SK-N-SH (cell line): Measurements from ENCODE around the gene BLOC1S3. TPM values are rescaled to one million over a fixed set of nuclear protein-coding genes. Genes with fewer than 3 reads are reported as not detected.
A peak's percentile ranks its signal among the peaks of the same experiment; 100 is the strongest.

Experiments
- CTCF ChIA-PET: fragments of 300-600, 350-600 bp; formaldehyde crosslinking; extraction: SDS; loops from one replicate; lab custom pipeline; 2021; lab: Yijun Ruan, JAX
- POLR2A ChIA-PET: fragments of 350-600 bp; sonication (Branson Sonifier 250); formaldehyde crosslinking; extraction: SDS; loops from one replicate; lab custom pipeline; 2020; ENCODE audit warnings: antibody characterized with exemption, inconsistent platforms; lab: Yijun Ruan, JAX
- DNase-seq: peaks from one replicate; pipeline ENCODE4 v3.0.0; 2012
- H2AFZ ChIP-seq: fragments of 200-600 bp; sonication (generic); 2 replicates; pipeline ENCODE4 v1.8.1; 2016; ENCODE audit warnings: antibody characterized with exemption, mild to moderate bottlenecking, low read depth
- H3F3A ChIP-seq: fragments of 200-600 bp; sonication (generic); replicated peaks from 2 replicates; pipeline ENCODE3; 2016; ENCODE audit warnings: antibody characterized with exemption, mild to moderate bottlenecking; ENCODE audit not compliant: insufficient read depth
- H3K27ac ChIP-seq, 2 experiments: fragments of 200-500 bp in 1 of 2; fragments of 200-600 bp in 1 of 2; sonication (Bioruptor generic) in 1 of 2; sonication (generic), shearing (Covaris generic) in 1 of 2; 2 replicates each; pipeline versions ENCODE4 v1.5.1 to v1.6.1; 2014 to 2016; ENCODE audit warnings: low read depth in 2 of 2, inconsistent platforms in 1 of 2, low read length in 1 of 2, mild to moderate bottlenecking in 1 of 2, mixed read lengths in 1 of 2
- H3K27me3 ChIP-seq: fragments of 200-600 bp; sonication (generic), shearing (Covaris generic); 2 replicates; pipeline ENCODE4 v1.6.1; 2016; ENCODE audit warnings: mixed run types; ENCODE audit not compliant: insufficient read depth
- H3K36me3 ChIP-seq, 2 experiments: fragments of 200-500 bp in 1 of 2; fragments of 200-600 bp in 1 of 2; sonication (Bioruptor generic) in 1 of 2; sonication (generic) in 1 of 2; replicated peaks in 1 of 2; 2 replicates each; pipeline versions ENCODE3 to v1.5.1; 2014 to 2016; ENCODE audit warnings: low read length in 1 of 2, mild to moderate bottlenecking in 1 of 2; ENCODE audit not compliant: insufficient read depth in 2 of 2, control insufficient read depth in 1 of 2
- H3K4me1 ChIP-seq, 2 experiments: fragments of 200-500 bp in 1 of 2; fragments of 200-600 bp in 1 of 2; sonication (Bioruptor generic) in 1 of 2; sonication (generic), shearing (Covaris generic) in 1 of 2; 2 replicates each; pipeline versions ENCODE4 v1.5.1 to v1.6.1; 2014 to 2016; ENCODE audit warnings: low read depth in 1 of 2, low read length in 1 of 2, mixed run types in 1 of 2; ENCODE audit not compliant: insufficient read depth in 2 of 2, control insufficient read depth in 1 of 2
- H3K4me2 ChIP-seq: fragments of 200-600 bp; sonication (generic), shearing (Covaris generic); 2 replicates; pipeline ENCODE4 v1.6.1; 2017; ENCODE audit warnings: mixed run types
- H3K4me3 ChIP-seq, 2 experiments: fragments of 200-500 bp in 1 of 2; fragments of 200-600 bp in 1 of 2; sonication (Bioruptor generic) in 1 of 2; sonication (generic), shearing (Covaris generic) in 1 of 2; 2 replicates each; pipeline versions ENCODE4 v1.5.1 to v1.8.1; 2014 to 2016; ENCODE audit warnings: low read depth in 2 of 2, inconsistent platforms in 1 of 2, low read length in 1 of 2, mild to moderate bottlenecking in 1 of 2, mixed read lengths in 1 of 2, moderate library complexity in 1 of 2
- H3K79me2 ChIP-seq: fragments of 200-600 bp; sonication (generic); 2 replicates; pipeline ENCODE4 v1.8.1; 2017; ENCODE audit warnings: mild to moderate bottlenecking; ENCODE audit not compliant: insufficient read depth
- H3K9ac ChIP-seq: fragments of 200-600 bp; sonication (generic); 2 replicates; pipeline ENCODE4 v1.6.1; 2017; ENCODE audit warnings: mixed run types
- H3K9me2 ChIP-seq: fragments of 200-600 bp; sonication (generic); 2 replicates; pipeline ENCODE4 v1.6.1; 2017; ENCODE audit warnings: mixed run types
- H3K9me3 ChIP-seq: fragments of 200-600 bp; sonication (generic); 2 replicates; pipeline ENCODE4 v1.6.1; 2017; ENCODE audit warnings: mixed run types, mild to moderate bottlenecking, moderate library complexity
- H4K20me1 ChIP-seq: fragments of 200-600 bp; sonication (generic); 2 replicates; pipeline ENCODE4 v1.6.1; 2017; ENCODE audit warnings: mild to moderate bottlenecking, mixed run types; ENCODE audit not compliant: insufficient read depth
- ELF1 ChIP-seq: IDR thresholded peaks from 2 replicates; pipeline ENCODE4 v1.4.0; 2012
- EP300 ChIP-seq, 2 experiments: IDR thresholded peaks; 2 replicates each; pipeline versions ENCODE4 v1.4.0 to v1.6.1; 2012; ENCODE audit warnings: borderline replicate concordance in 1 of 2, low read depth in 1 of 2, low read length in 1 of 2
- EZH2phosphoT487 ChIP-seq: fragments of 200-600 bp; sonication (generic); IDR thresholded peaks from 2 replicates; pipeline ENCODE4 v1.6.1; 2017; ENCODE audit warnings: low read depth, mixed run types, mild to moderate bottlenecking, antibody characterized with exemption, moderate library complexity, borderline replicate concordance
- FOXJ3 ChIP-seq: sonication (generic); formaldehyde crosslinking; IDR thresholded peaks from 2 replicates; pipeline ENCODE4 v1.5.1; 2020; ENCODE audit warnings: mild to moderate bottlenecking, missing genetic modification reagents
- GATA2 ChIP-seq: sonication (generic); formaldehyde crosslinking; IDR thresholded peaks from 2 replicates; pipeline ENCODE4 v1.5.0; 2020; ENCODE audit warnings: mild to moderate bottlenecking, missing genetic modification reagents
- JUND ChIP-seq: IDR thresholded peaks from 2 replicates; pipeline ENCODE4 v1.4.0; 2012
- MEF2A ChIP-seq: IDR thresholded peaks from 2 replicates; pipeline ENCODE4 v1.4.0; 2012; ENCODE audit warnings: low read depth, borderline replicate concordance
- MXI1 ChIP-seq: IDR thresholded peaks from 2 replicates; pipeline ENCODE4 v1.6.1; 2012; ENCODE audit warnings: mild to moderate bottlenecking, low read depth, low read length, improper control_type of control experiment
- NFIC ChIP-seq: IDR thresholded peaks from 2 replicates; pipeline ENCODE4 v1.4.0; 2012; ENCODE audit warnings: borderline replicate concordance
- PBX3 ChIP-seq: IDR thresholded peaks from 2 replicates; pipeline ENCODE4; 2012
- POLR2AphosphoS5 ChIP-seq: IDR thresholded peaks from 2 replicates; pipeline ENCODE4 v1.6.1; 2012; ENCODE audit warnings: low read depth, low read length
- RAD21 ChIP-seq: IDR thresholded peaks from 2 replicates; pipeline ENCODE4 v1.6.1; 2012; ENCODE audit warnings: mild to moderate bottlenecking, low read length
- RCOR1 ChIP-seq: fragments of 150-350 bp; IDR thresholded peaks from 2 replicates; pipeline ENCODE4 v1.6.1; 2017; ENCODE audit warnings: antibody characterized with exemption, low read length
- SMC3 ChIP-seq: IDR thresholded peaks from 2 replicates; pipeline ENCODE4 v1.6.1; 2012; ENCODE audit warnings: low read depth, low read length, improper control_type of control experiment
- TCF12 ChIP-seq: IDR thresholded peaks from 2 replicates; pipeline ENCODE4 v1.4.0; 2012
- WGBS: methylation state at CpG from one replicate; pipeline ENCODE4 v1.1.6; 2017; ENCODE audit warnings: low lambda C conversion rate; 5-methylcytosine and 5-hydroxymethylcytosine counted together
- polyA plus RNA-seq, 3 experiments: library from polyadenylated mRNA; depleted of rRNA; stranded (reverse); fragments of >200 nt; gene quantifications; 2 replicates each; pipeline ENCODE4 v1.2.3, GENCODE V29; 2012
- TF ChIP-seq, protein P1 (sequence below): fragments of 150-350 bp; IDR thresholded peaks from 2 replicates; pipeline ENCODE4 v1.6.1; 2016; ENCODE audit warnings: mild to moderate bottlenecking, low read depth, low read length
- TF ChIP-seq, protein P2 (sequence below): IDR thresholded peaks from 2 replicates; pipeline ENCODE4 v1.4.0; 2012; ENCODE audit warnings: low read depth
- TF ChIP-seq, protein P3 (sequence below): fragments of 150-350 bp; IDR thresholded peaks from 2 replicates; pipeline ENCODE4 v1.6.1; 2017; ENCODE audit warnings: antibody characterized with exemption, low read length, low read depth, borderline replicate concordance

BLOC1S3 gene
- polyA plus RNA-seq, 1 of the 3 experiments (the other 2 are of a cell fraction), result 3.0 TPM

- TF ChIP-seq FOXJ3 (no peak), MXI1 (no peak)
- TF ChIP-seq, protein P1, sequence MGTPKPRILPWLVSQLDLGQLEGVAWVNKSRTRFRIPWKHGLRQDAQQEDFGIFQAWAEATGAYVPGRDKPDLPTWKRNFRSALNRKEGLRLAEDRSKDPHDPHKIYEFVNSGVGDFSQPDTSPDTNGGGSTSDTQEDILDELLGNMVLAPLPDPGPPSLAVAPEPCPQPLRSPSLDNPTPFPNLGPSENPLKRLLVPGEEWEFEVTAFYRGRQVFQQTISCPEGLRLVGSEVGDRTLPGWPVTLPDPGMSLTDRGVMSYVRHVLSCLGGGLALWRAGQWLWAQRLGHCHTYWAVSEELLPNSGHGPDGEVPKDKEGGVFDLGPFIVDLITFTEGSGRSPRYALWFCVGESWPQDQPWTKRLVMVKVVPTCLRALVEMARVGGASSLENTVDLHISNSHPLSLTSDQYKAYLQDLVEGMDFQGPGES, result no peak
- H3K4me1 ChIP-seq, result peaks cover 0 to 17% of the 10 kb centered on the region in 2 experiments; a peak in 1 of 4 replicates
- CTCF ChIA-PET, result interaction anchor here (0.9 to 1.0 kb wide), 2 partner anchors 9 to 94 kb away, joined by 3 to 6 read pairs; no protein-coding TSS in a partner anchor
- H3K27me3 ChIP-seq, result no peaks in the 10 kb centered on the region; the same call in 1 of the 2 replicates
- no peaks in the 10 kb centered on the region for H3K36me3 ChIP-seq
- DNase-seq, result no peak
- no peaks in the 10 kb centered on the region for H4K20me1 ChIP-seq
- no peaks in the 10 kb centered on the region for H3F3A ChIP-seq
- H3K9ac ChIP-seq, result no peak overlapping the region
- POLR2A ChIA-PET, result interaction anchor here (1.0 kb wide), 1 partner anchor 17 kb away, joined by 3 read pairs; no protein-coding TSS in a partner anchor
- 67% methylated on average over 14 of the region's 19 CpGs for WGBS
- H3K27ac ChIP-seq, result no peak overlapping the region
- no peak overlapping the region for H3K4me2 ChIP-seq
- no peaks in the 10 kb centered on the region for H3K79me2 ChIP-seq
- peak overlapping the region in 1 of 2 experiments; percentile 21; a peak in 1 of 4 replicates for H3K4me3 ChIP-seq
- no peak overlapping the region for H2AFZ ChIP-seq
- H3K9me2 ChIP-seq, result no peaks in the 10 kb centered on the region
- no peaks in the 10 kb centered on the region for H3K9me3 ChIP-seq
These were observed 24.3 kb upstream of the BLOC1S3 start for GRCh38 chr19:45154064-45154827.

DNA sequence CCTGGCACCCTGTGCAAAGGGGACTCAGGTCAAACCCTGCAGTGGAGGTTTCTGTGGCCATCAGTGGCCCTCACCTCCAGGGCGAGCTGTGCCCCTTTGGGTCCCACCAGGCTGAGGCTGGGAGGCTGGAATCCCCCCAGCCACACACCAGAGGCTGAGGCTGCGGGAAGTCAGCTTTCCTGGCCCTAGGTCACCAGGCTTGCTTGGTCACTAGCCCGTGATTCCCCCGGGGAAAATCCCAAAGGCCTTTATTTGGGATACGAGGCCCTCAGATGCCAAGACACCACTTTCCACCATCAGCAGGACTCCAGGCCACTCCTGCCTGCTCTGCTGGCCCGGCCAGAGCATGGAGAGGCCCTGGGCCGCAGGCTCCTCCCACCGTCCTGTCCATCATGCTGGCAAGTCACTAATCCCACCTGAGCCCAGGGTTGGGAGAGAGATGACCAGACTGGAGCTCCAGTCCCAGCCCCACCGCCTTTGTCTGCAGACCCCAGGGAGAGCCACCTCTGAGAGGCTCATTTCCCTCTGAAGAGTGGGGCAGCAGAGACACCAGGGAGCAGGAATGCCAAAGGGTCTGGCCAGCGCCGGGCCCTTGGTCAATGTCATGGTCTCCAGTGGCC is 22.5 kb upstream of the BLOC1S3 start:
- no peaks in the 10 kb centered on the region; the same call in 1 of the 2 replicates for H3K27me3 ChIP-seq
- no peak overlapping the region for H2AFZ ChIP-seq
- H3K4me3 ChIP-seq, result no peak overlapping the region
- no peaks in the 10 kb centered on the region for H3K36me3 ChIP-seq
- no peak overlapping the region for H3K4me2 ChIP-seq
- no peak overlapping the region for H3K27ac ChIP-seq
- no peaks in the 10 kb centered on the region for H3K9me2 ChIP-seq
- no peak for TF ChIP-seq GATA2
- TF ChIP-seq, protein P2, sequence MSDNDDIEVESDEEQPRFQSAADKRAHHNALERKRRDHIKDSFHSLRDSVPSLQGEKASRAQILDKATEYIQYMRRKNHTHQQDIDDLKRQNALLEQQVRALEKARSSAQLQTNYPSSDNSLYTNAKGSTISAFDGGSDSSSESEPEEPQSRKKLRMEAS, result no peak
- TF ChIP-seq RAD21, result no peak
- TF ChIP-seq TCF12, result no peak
- TF ChIP-seq FOXJ3, result no peak
- TF ChIP-seq ELF1, result no peak
- no peak for TF ChIP-seq RCOR1
- no peak for TF ChIP-seq JUND
- TF ChIP-seq MEF2A, result no peak
- TF ChIP-seq, protein P3, sequence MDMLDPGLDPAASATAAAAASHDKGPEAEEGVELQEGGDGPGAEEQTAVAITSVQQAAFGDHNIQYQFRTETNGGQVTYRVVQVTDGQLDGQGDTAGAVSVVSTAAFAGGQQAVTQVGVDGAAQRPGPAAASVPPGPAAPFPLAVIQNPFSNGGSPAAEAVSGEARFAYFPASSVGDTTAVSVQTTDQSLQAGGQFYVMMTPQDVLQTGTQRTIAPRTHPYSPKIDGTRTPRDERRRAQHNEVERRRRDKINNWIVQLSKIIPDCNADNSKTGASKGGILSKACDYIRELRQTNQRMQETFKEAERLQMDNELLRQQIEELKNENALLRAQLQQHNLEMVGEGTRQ, result no peak
- TF ChIP-seq, protein P1, result no peak
- no peak for TF ChIP-seq EP300 (IDR thresholded peaks at IDR 0.05; ENCODE audit: borderline replicate concordance in 1 of 2, low read depth in 1 of 2, low read length in 1 of 2)
- no peak for TF ChIP-seq EZH2phosphoT487
- TF ChIP-seq POLR2AphosphoS5, result no peak
- no peak for TF ChIP-seq PBX3
- no peak for TF ChIP-seq NFIC
- no peak for TF ChIP-seq SMC3
- POLR2A ChIA-PET, result no interaction called here
- no peaks in the 10 kb centered on the region for H3K9me3 ChIP-seq
- 88% methylated on average over 3 of the region's 11 CpGs for WGBS
- CTCF ChIA-PET, result no interaction called here
- DNase-seq, result no peak
- H3K9ac ChIP-seq, result no peak overlapping the region
- H4K20me1 ChIP-seq, result no peaks in the 10 kb centered on the region
- peaks cover 0 to 17% of the 10 kb centered on the region in 2 experiments; a peak in 1 of 4 replicates for H3K4me1 ChIP-seq
- no peaks in the 10 kb centered on the region for H3F3A ChIP-seq
- no peaks in the 10 kb centered on the region for H3K79me2 ChIP-seq
